WTC11 (cell line): ENCODE measurements around the gene PYY. TPM values are rescaled to one million over a fixed set of nuclear protein-coding genes. Genes with fewer than 3 reads are reported as not detected.

Source experiments
- ATAC-seq: fragments of 200-7000 bp; cut with Tn5 transposase; 2 replicates; pipeline ENCODE4 v1.10.0; 2021; ENCODE audit warnings: mild to moderate bottlenecking, moderate library complexity
- CTCF ChIA-PET: fragments of 300-600 bp; sonication (Branson Sonifier 250); formaldehyde crosslinking; loops from one replicate; lab custom pipeline; 2021; ENCODE audit warnings: antibody characterized with exemption; lab: Charles Lee
- POLR2A ChIA-PET: fragments of 350-600 bp; sonication (Branson Sonifier 250); formaldehyde crosslinking; loops from one replicate; lab custom pipeline; 2021; ENCODE audit warnings: antibody characterized with exemption; lab: Charles Lee
- DNase-seq: peaks from one replicate; pipeline ENCODE4 v3.0.0; 2021; ENCODE audit warnings: low spot score
- H3K27ac Mint-ChIP-seq: 2 replicates; pipeline ENCODE4 v1.8.0; 2021; ENCODE audit warnings: mixed read lengths
- H3K27me3 Mint-ChIP-seq: 2 replicates; pipeline ENCODE4 v1.8.0; 2021; ENCODE audit warnings: low read depth, mild to moderate bottlenecking, moderate library complexity, mixed read lengths
- H3K36me3 Mint-ChIP-seq: 2 replicates; pipeline ENCODE4 v1.8.0; 2021; ENCODE audit warnings: mixed read lengths
- H3K4me1 Mint-ChIP-seq: 2 replicates; pipeline ENCODE4 v1.8.0; 2022; ENCODE audit warnings: mixed read lengths
- H3K4me3 Mint-ChIP-seq: 2 replicates; pipeline ENCODE4 v1.8.0; 2021; ENCODE audit warnings: mild to moderate bottlenecking, moderate library complexity, mixed read lengths
- H3K9me3 Mint-ChIP-seq: 2 replicates; pipeline ENCODE4 v1.8.0; 2021; ENCODE audit warnings: mixed read lengths
- AR ChIP-seq: fragments of 250-450 bp; sonication (Bioruptor Pico); IDR thresholded peaks from 2 replicates; pipeline ENCODE4 v1.9.0; 2021; ENCODE audit warnings: mild to moderate bottlenecking
- ARID4B ChIP-seq: sonication (generic); formaldehyde crosslinking; IDR thresholded peaks from 2 replicates; pipeline ENCODE4 v1.8.0; 2023; ENCODE audit warnings: missing genetic modification reagents, mild to moderate bottlenecking, borderline replicate concordance
- CREM ChIP-seq: sonication (generic); formaldehyde crosslinking; IDR thresholded peaks from 2 replicates; pipeline ENCODE4 v1.8.1; 2022; ENCODE audit warnings: mild to moderate bottlenecking, missing genetic modification reagents, moderate library complexity
- GRHL2 ChIP-seq: fragments of 250-450 bp; sonication (Bioruptor Pico); IDR thresholded peaks from 2 replicates; pipeline ENCODE4 v1.8.0; 2022; ENCODE audit warnings: mild to moderate bottlenecking, moderate library complexity; ENCODE audit not compliant: insufficient replicate concordance, severe bottlenecking
- JAZF1 ChIP-seq: fragments of 250-450 bp; sonication (Bioruptor Pico); IDR thresholded peaks from 2 replicates; pipeline ENCODE4 v1.9.0; 2021; ENCODE audit warnings: moderate library complexity, mild to moderate bottlenecking, inconsistent platforms
- KAT7 ChIP-seq: sonication (generic); formaldehyde crosslinking; IDR thresholded peaks from 2 replicates; pipeline ENCODE4 v1.8.1; 2023; ENCODE audit warnings: missing genetic modification reagents, mild to moderate bottlenecking, borderline replicate concordance
- MXD4 ChIP-seq: fragments of 250-450 bp; sonication (Bioruptor Pico); IDR thresholded peaks from 2 replicates; pipeline ENCODE4 v1.8.0; 2021; ENCODE audit warnings: mild to moderate bottlenecking, moderate library complexity, borderline replicate concordance
- NR2C2 ChIP-seq: sonication (generic); formaldehyde crosslinking; IDR thresholded peaks from 2 replicates; pipeline ENCODE4 v1.8.0; 2022; ENCODE audit warnings: mild to moderate bottlenecking, missing genetic modification reagents
- NR3C1 ChIP-seq: sonication (generic); formaldehyde crosslinking; conservative IDR thresholded peaks from 2 replicates; pipeline ENCODE4 v1.8.1; 2023; ENCODE audit warnings: low read depth, mild to moderate bottlenecking, missing genetic modification reagents
- PRRX2 ChIP-seq: fragments of 250-450 bp; sonication (Bioruptor Pico); IDR thresholded peaks from 2 replicates; pipeline ENCODE4 v1.8.0; 2021; ENCODE audit warnings: mild to moderate bottlenecking
- SMAD4 ChIP-seq: sonication (generic); formaldehyde crosslinking; IDR thresholded peaks from 2 replicates; pipeline ENCODE4 v1.8.0; 2022; ENCODE audit warnings: mild to moderate bottlenecking, missing genetic modification reagents
- ZBTB43 ChIP-seq: sonication (generic); formaldehyde crosslinking; IDR thresholded peaks from 2 replicates; pipeline ENCODE4 v1.8.1; 2023; ENCODE audit warnings: mild to moderate bottlenecking, missing genetic modification reagents
- ZNF138 ChIP-seq: sonication (generic); formaldehyde crosslinking; conservative IDR thresholded peaks from 2 replicates; pipeline ENCODE4 v1.8.1; 2022; ENCODE audit warnings: mild to moderate bottlenecking, moderate library complexity, missing genetic modification reagents
- ZNF317 ChIP-seq: sonication (generic); formaldehyde crosslinking; IDR thresholded peaks from 2 replicates; pipeline ENCODE4 v1.8.1; 2023; ENCODE audit warnings: low read depth, mild to moderate bottlenecking, moderate library complexity, missing genetic modification reagents, borderline replicate concordance
- total RNA-seq: library from RNA; stranded (reverse); gene quantifications from 3 replicates; pipeline ENCODE4 v1.2.3, GENCODE V29; 2021
- TF ChIP-seq, protein P1 (sequence below): sonication (generic); formaldehyde crosslinking; IDR thresholded peaks from 2 replicates; pipeline ENCODE4 v1.8.0; 2023; ENCODE audit warnings: mild to moderate bottlenecking, missing genetic modification reagents
- TF ChIP-seq, protein P2 (sequence below): fragments of 250-450 bp; sonication (Bioruptor Pico); conservative IDR thresholded peaks from 2 replicates; pipeline ENCODE4 v1.9.0; 2021; ENCODE audit warnings: mild to moderate bottlenecking
- TF ChIP-seq, protein P3 (sequence below): fragments of 250-450 bp; sonication (Bioruptor Pico); IDR thresholded peaks from 2 replicates; pipeline ENCODE4 v1.8.0; 2021; ENCODE audit warnings: mild to moderate bottlenecking
- TF ChIP-seq, protein P4 (sequence below): sonication (generic); formaldehyde crosslinking; IDR thresholded peaks from 2 replicates; pipeline ENCODE4 v1.8.1; 2022; ENCODE audit warnings: low read depth, missing genetic modification reagents, borderline replicate concordance

Gene PYY
- total RNA-seq, 1 experiment from 2014 or later: 0.72 TPM

DNA sequence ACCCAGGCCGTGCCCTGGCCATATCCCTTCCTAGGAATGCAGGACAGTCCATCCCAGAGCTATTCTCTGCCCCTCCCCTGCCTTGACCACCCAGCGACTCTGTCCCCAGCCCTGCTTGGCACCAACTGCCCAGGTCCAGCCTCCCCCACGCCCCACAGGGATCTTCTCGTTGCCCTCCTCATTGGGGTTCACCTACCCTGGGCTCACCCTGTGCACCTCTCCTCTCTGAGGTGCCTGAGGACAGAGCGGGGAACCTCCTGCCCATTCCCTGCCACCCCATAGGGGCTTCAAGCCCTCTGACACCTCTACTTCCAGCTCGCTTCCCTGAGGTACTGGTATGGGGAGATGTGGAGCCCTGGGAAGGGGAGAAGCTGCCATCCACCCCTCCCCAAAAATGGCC is 40.2 kb downstream of the PYY start (continued):
- no peak for TF ChIP-seq ARID4B (CRISPR knock-in tag)

GRCh38 chr17:43912635-43913304 is 41.0 kb downstream of the PYY start:
- Mint-ChIP-seq H3K9me3 (peaks cover 6% of the 10 kb centered on the region), H3K27me3 (peaks cover 31% of the 10 kb centered on the region), H3K27ac (no peak overlapping the region), H3K4me1 (peaks cover 22% of the 10 kb centered on the region), H3K4me3 (no peak overlapping the region), H3K36me3 (peaks cover 4% of the 10 kb centered on the region; the same call in 1 of the 2 replicates)
- DNase-seq (no peak), ATAC-seq (no peak)
- ChIA-PET CTCF (interaction anchor here (3.2 to 7.7 kb wide), 2 partner anchors 30 to 33 kb away, joined by 49 read pairs; partner anchors contain the start of gene PPY), POLR2A (no interaction called here)
- TF ChIP-seq ZNF138 (CRISPR knock-in tag) (no peak), AR (CRISPR knock-in tag) (no peak), MXD4 (CRISPR knock-in tag) (no peak), KAT7 (CRISPR knock-in tag) (no peak), SMAD4 (CRISPR knock-in tag) (no peak), NR2C2 (CRISPR knock-in tag) (no peak), ZNF317 (CRISPR knock-in tag) (no peak), NR3C1 (CRISPR knock-in tag) (no peak), PRRX2 (no peak), ZBTB43 (no peak), CREM (CRISPR knock-in tag) (no peak), GRHL2 (CRISPR knock-in tag) (no peak), JAZF1 (CRISPR knock-in tag) (no peak)
- TF ChIP-seq, protein P1, sequence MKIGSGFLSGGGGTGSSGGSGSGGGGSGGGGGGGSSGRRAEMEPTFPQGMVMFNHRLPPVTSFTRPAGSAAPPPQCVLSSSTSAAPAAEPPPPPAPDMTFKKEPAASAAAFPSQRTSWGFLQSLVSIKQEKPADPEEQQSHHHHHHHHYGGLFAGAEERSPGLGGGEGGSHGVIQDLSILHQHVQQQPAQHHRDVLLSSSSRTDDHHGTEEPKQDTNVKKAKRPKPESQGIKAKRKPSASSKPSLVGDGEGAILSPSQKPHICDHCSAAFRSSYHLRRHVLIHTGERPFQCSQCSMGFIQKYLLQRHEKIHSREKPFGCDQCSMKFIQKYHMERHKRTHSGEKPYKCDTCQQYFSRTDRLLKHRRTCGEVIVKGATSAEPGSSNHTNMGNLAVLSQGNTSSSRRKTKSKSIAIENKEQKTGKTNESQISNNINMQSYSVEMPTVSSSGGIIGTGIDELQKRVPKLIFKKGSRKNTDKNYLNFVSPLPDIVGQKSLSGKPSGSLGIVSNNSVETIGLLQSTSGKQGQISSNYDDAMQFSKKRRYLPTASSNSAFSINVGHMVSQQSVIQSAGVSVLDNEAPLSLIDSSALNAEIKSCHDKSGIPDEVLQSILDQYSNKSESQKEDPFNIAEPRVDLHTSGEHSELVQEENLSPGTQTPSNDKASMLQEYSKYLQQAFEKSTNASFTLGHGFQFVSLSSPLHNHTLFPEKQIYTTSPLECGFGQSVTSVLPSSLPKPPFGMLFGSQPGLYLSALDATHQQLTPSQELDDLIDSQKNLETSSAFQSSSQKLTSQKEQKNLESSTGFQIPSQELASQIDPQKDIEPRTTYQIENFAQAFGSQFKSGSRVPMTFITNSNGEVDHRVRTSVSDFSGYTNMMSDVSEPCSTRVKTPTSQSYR (CRISPR knock-in tag): no peak
- TF ChIP-seq, protein P2, sequence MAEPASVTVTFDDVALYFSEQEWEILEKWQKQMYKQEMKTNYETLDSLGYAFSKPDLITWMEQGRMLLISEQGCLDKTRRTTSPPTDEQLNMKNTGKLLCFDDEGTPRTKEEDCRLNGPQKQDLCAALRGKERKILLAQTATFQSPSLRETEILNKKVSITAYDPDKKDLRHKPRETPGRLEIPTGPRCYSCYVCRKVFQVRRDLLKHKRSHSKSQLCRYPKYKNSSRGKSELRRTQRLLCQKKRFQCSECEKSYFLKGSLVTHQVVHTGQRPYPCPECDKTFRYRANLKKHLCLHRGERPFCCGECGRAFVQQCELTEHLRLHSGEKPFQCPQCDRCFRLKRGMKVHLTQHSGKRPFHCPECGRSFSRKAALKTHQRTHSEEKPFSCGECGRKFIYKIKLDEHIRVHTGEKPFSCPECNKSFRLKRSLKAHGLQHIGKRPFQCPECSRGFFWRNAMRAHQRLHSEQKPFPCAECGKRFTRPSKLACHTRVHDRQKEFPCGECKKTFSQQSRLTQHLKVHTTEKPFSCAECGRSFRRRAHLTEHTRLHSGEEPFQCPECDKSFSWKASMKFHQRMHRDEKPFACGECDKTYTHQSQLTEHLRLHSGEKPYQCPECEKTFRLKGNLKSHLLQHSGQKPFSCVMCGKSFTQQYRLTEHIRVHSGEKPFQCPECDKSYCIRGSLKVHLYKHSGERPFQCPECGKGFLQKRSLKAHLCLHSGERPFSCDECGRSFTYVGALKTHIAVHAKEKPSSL (CRISPR knock-in tag): no peak
- TF ChIP-seq, protein P3, sequence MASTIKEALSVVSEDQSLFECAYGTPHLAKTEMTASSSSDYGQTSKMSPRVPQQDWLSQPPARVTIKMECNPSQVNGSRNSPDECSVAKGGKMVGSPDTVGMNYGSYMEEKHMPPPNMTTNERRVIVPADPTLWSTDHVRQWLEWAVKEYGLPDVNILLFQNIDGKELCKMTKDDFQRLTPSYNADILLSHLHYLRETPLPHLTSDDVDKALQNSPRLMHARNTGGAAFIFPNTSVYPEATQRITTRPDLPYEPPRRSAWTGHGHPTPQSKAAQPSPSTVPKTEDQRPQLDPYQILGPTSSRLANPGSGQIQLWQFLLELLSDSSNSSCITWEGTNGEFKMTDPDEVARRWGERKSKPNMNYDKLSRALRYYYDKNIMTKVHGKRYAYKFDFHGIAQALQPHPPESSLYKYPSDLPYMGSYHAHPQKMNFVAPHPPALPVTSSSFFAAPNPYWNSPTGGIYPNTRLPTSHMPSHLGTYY: no peak
- TF ChIP-seq, protein P4, sequence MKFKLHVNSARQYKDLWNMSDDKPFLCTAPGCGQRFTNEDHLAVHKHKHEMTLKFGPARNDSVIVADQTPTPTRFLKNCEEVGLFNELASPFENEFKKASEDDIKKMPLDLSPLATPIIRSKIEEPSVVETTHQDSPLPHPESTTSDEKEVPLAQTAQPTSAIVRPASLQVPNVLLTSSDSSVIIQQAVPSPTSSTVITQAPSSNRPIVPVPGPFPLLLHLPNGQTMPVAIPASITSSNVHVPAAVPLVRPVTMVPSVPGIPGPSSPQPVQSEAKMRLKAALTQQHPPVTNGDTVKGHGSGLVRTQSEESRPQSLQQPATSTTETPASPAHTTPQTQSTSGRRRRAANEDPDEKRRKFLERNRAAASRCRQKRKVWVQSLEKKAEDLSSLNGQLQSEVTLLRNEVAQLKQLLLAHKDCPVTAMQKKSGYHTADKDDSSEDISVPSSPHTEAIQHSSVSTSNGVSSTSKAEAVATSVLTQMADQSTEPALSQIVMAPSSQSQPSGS (CRISPR knock-in tag): no peak
